ENCODE data around the gene SEC11C. TPM values are rescaled to one million over a fixed set of nuclear protein-coding genes. Genes with fewer than 3 reads are reported as not detected.

Gene SEC11C
- total RNA-seq, 1 experiment from 2014 or later = 49.5 TPM

DNA sequence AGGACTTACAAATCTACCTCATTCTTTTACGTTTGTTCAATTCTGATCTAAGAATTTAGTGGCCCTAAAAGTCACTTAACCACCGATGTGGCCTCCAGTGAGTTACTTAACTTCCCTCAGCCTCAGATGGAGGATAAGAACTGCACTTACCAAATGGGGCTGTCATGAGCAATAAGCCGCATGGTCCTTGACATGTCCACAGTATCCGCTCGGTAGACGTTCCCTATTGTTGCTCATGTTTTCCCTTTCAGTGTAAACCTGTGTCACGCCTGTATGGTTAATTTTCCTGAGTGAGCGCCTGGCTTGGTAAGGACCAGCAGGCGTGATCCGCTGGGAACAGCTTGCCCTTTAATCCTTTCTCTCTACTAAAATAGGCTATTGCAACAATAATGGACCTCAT, 20.3 kb downstream of the SEC11C start (continued):
- no peak for TF ChIP-seq ZNF532 (CRISPR knock-in tag; IDR thresholded peaks at IDR 0.05; ENCODE audit: borderline replicate concordance)
- no peak for TF ChIP-seq CDX4 (CRISPR knock-in tag; IDR thresholded peaks at IDR 0.05; ENCODE audit: borderline replicate concordance)
- TF ChIP-seq, protein P1, sequence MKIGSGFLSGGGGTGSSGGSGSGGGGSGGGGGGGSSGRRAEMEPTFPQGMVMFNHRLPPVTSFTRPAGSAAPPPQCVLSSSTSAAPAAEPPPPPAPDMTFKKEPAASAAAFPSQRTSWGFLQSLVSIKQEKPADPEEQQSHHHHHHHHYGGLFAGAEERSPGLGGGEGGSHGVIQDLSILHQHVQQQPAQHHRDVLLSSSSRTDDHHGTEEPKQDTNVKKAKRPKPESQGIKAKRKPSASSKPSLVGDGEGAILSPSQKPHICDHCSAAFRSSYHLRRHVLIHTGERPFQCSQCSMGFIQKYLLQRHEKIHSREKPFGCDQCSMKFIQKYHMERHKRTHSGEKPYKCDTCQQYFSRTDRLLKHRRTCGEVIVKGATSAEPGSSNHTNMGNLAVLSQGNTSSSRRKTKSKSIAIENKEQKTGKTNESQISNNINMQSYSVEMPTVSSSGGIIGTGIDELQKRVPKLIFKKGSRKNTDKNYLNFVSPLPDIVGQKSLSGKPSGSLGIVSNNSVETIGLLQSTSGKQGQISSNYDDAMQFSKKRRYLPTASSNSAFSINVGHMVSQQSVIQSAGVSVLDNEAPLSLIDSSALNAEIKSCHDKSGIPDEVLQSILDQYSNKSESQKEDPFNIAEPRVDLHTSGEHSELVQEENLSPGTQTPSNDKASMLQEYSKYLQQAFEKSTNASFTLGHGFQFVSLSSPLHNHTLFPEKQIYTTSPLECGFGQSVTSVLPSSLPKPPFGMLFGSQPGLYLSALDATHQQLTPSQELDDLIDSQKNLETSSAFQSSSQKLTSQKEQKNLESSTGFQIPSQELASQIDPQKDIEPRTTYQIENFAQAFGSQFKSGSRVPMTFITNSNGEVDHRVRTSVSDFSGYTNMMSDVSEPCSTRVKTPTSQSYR (CRISPR knock-in tag; IDR thresholded peaks at IDR 0.05) = no peak
- TF ChIP-seq, protein P2, sequence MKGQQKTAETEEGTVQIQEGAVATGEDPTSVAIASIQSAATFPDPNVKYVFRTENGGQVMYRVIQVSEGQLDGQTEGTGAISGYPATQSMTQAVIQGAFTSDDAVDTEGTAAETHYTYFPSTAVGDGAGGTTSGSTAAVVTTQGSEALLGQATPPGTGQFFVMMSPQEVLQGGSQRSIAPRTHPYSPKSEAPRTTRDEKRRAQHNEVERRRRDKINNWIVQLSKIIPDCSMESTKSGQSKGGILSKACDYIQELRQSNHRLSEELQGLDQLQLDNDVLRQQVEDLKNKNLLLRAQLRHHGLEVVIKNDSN (CRISPR knock-in tag; IDR thresholded peaks at IDR 0.05) = no peak
- TF ChIP-seq ZMAT4 (CRISPR knock-in tag; IDR thresholded peaks at IDR 0.05) = no peak

DNA sequence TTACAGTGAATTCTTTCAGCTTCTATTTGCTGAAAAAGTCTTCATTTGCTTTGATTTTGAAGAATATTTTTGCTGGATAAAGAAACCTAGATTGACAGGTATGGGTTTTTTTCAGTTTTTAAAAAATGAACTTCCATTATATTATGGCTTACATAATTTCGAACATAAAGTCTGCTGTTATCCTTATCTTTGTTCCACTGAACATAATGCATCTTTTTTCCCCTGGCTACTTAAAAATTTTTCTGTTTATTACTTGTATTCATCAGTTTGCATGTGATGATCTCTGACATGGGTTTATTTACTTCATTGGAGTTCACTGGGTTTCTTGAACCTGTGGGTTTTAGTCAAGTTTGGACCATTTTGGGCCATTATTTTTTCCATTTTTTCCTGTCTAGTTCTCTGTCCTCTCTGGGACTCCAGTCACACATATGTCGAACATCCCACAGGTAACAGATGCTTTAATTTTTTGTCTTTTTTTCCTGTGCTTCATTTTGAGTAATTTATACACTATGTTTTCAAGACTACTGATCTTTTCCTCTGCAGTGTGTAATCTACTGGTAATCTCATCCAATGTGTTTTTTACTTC, 33.1 kb downstream of the SEC11C start:
- no peak overlapping the region for H3K27ac Mint-ChIP-seq
- TF ChIP-seq ZNF317 (CRISPR knock-in tag; IDR thresholded peaks at IDR 0.05; ENCODE audit: borderline replicate concordance, low read depth) (peak; percentile 95), GTF2I (CRISPR knock-in tag; conservative IDR thresholded peaks at IDR 0.05) (no peak)
- ChIA-PET POLR2A (no interaction called here), CTCF (no interaction called here)
- ATAC-seq = no peak
- H3K4me3 Mint-ChIP-seq = no peak overlapping the region
- H3K36me3 Mint-ChIP-seq = peaks cover 22% of the 10 kb centered on the region
- H3K27me3 Mint-ChIP-seq (ENCODE audit: low read depth) = peaks cover 10% of the 10 kb centered on the region; the same call in 1 of the 2 replicates
- H3K4me1 Mint-ChIP-seq = no peaks in the 10 kb centered on the region
- H3K9me3 Mint-ChIP-seq = peaks cover 57% of the 10 kb centered on the region
- no peak for DNase-seq (ENCODE audit: low spot score)

- CTCF ChIA-PET = interaction anchor here (2.1 kb wide), 1 partner anchor 225 kb away, joined by 7 read pairs; no protein-coding TSS in a partner anchor
- ATAC-seq = no peak
These were observed 37.8 kb downstream of the SEC11C start for GRCh38 chr18:59177485-59177884.

More at GRCh38 chr18:59177485-59177884, 37.8 kb downstream of the SEC11C start:
- DNase-seq (ENCODE audit: low spot score) = no peak
- Mint-ChIP-seq H3K27ac (no peak overlapping the region), H3K4me1 (no peaks in the 10 kb centered on the region; the same call in 1 of the 2 replicates), H3K27me3 (ENCODE audit: low read depth) (peaks cover 10% of the 10 kb centered on the region; the same call in 1 of the 2 replicates), H3K9me3 (peaks cover 27% of the 10 kb centered on the region), H3K4me3 (no peak overlapping the region), H3K36me3 (peaks cover 14% of the 10 kb centered on the region)
- POLR2A ChIA-PET = interaction anchor here (0.7 kb wide), 1 partner anchor 41 kb away, joined by 3 read pairs; no protein-coding TSS in a partner anchor
- TF ChIP-seq, protein P3, sequence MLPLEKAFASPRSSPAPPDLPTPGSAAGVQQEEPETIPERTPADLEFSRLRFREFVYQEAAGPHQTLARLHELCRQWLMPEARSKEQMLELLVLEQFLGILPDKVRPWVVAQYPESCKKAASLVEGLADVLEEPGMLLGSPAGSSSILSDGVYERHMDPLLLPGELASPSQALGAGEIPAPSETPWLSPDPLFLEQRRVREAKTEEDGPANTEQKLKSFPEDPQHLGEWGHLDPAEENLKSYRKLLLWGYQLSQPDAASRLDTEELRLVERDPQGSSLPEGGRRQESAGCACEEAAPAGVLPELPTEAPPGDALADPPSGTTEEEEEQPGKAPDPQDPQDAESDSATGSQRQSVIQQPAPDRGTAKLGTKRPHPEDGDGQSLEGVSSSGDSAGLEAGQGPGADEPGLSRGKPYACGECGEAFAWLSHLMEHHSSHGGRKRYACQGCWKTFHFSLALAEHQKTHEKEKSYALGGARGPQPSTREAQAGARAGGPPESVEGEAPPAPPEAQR (CRISPR knock-in tag; IDR thresholded peaks at IDR 0.05) = no peak
- TF ChIP-seq FOXJ3 (CRISPR knock-in tag; IDR thresholded peaks at IDR 0.05; ENCODE audit: borderline replicate concordance) (no peak), ZNF263 (CRISPR knock-in tag; IDR thresholded peaks at IDR 0.05; ENCODE audit: low read depth) (no peak), GTF2I (CRISPR knock-in tag; conservative IDR thresholded peaks at IDR 0.05) (no peak), PRRX2 (CRISPR knock-in tag; IDR thresholded peaks at IDR 0.05) (no peak), OVOL2 (CRISPR knock-in tag; IDR thresholded peaks at IDR 0.05; ENCODE audit: borderline replicate concordance) (no peak), HMGA2 (CRISPR knock-in tag; IDR thresholded peaks at IDR 0.05) (no peak), SMAD4 (CRISPR knock-in tag; IDR thresholded peaks at IDR 0.05) (no peak), SMAD3 (CRISPR knock-in tag; IDR thresholded peaks at IDR 0.05; ENCODE audit: borderline replicate concordance) (no peak)

All from WTC11 (cell line).